ENCODE results near the gene MACROH2A1. TPM values are rescaled to one million over a fixed set of nuclear protein-coding genes. Genes with fewer than 3 reads are reported as not detected.

MACROH2A1 gene
- total RNA-seq, 1 donor from 2014 or later = 101 TPM

DNA sequence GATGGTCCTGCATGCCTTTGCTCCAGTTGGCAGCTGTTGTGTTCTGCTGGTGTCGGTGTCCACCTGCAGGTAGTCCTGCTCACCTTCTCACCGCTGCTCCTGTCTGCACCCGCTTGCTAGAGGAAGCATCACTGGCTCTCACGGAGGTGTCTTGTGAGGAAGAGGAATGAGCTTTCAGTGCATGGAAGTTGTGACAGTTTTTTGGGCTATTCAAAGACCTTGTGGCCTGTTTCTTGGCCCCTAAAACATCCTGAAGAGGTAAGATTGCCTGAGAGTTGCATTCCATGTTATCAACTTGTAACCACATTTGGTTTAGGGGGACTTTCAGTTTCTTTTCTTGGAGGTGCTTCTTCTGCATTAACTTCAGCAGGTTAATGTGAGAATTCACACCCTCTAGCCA lies 85.6 kb downstream of the MACROH2A1 start:
- no peak for DNase-seq

GRCh38 chr5:135312255-135312935 lies 86.6 kb downstream of the MACROH2A1 start:
- DNase-seq = no peak

DNA sequence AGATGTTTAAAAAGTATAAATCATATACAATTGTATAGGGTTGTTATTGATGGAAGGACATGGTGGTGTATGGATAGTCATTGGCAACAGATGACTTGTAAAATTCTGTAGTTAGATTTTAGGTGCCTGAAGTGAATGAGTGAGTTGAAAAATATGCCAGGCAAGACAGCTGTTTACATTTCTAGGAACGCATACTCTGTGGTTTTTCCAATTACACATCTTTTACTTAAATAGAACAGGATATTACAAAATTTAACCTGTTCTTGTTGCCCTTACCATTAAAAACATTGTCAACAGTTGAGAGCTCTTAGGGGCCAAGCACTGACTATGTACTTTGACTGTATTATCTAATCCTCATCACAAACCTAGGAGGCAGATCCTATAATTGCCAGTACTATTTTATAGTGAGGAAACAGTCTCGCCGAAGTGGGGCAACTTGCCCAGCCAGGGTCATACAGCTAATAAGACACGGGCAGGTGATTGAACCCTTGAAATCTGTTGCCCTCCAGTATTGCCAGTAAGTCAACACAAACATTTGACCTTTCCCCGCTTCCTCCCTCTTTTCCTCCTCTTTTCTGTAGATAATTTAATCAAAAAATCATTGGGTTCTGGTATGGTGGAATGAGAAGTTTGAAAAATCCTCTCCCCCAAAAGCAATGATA lies 88.6 kb downstream of the MACROH2A1 start:
- DNase-seq = no peak

GRCh38 chr5:135309391-135310327 lies 89.4 kb downstream of the MACROH2A1 start:
- DNase-seq = no peak

GRCh38 chr5:135308752-135309151 lies 90.3 kb downstream of the MACROH2A1 start:
- DNase-seq = no peak

DNA sequence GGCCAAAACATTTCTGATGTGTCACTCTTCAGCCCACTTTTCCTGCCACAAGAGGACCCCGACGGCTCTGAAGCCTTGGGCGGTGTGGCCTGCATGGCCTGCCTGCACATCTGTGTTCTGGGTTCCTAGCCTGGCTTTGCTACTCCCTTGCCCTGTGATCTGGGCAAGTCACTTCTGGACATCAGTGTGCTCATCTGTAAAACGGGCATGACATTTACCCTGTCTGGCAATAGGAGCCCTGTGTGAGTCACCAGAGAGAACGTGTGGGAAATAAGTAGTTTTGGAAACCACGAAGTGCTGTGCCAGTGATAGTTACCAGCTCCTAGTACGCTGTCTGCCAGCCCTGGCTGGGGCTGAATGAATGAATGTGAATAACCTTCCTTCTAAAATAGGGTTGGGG lies 90.8 kb downstream of the MACROH2A1 start:
- DNase-seq = no peak

GRCh38 chr5:135307143-135307903 lies 91.7 kb downstream of the MACROH2A1 start:
- no peak for DNase-seq

- no peak for DNase-seq
Observed at GRCh38 chr5:135306557-135306956, 92.5 kb downstream of the MACROH2A1 start.

- no peak for DNase-seq
Observed at GRCh38 chr5:135304352-135305221, 94.4 kb downstream of the MACROH2A1 start.

- no peak for DNase-seq
Observed at GRCh38 chr5:135303582-135304173, 95.4 kb downstream of the MACROH2A1 start.

- DNase-seq = no peak
Observed at GRCh38 chr5:135296900-135297816, 101.9 kb downstream of the MACROH2A1 start.

DNA sequence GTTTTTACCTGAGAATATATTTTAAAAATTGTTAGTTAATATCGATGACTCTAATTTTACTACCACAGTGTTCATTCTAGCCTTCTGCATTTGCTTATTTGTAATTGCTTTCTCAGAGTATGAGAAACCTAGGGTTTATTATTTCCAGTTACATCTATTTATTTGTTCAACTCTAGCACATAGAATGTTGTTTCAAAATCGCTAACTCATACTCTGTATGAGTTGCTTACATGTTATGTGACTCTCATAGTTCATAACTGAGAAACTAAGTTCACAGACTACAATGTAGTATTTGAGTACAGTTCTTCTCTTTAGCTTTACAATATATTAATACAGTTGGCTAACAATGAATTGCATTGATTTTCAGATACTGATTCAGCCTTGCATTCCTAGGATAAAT lies 103.2 kb downstream of the MACROH2A1 start:
- DNase-seq = no peak

GRCh38 chr5:135294793-135295192 lies 104.2 kb downstream of the MACROH2A1 start:
- no peak for DNase-seq

- no peak for DNase-seq
Observed at GRCh38 chr5:135289651-135290050, 109.4 kb downstream of the MACROH2A1 start.

DNA sequence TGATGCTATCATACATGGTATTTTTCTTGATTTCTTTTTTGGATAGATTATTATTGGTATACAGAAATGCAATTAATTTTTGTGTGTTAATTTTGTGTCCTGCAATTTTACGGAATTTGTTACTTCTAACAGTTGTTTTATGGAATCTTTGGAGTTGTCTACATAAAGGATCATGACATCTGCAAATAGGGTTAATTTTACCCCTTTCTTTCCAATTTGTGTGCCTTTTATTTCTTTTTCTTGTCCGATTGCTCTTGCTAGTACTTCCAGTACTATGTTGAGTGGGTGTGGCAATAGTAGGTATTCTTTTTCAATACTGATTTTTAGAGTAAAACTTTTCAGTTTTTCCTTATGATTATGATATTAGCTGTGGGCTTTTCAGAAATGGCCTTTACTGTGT lies 111.5 kb downstream of the MACROH2A1 start:
- no peak for DNase-seq
